OCI-M2 (cell line): ENCODE measurements around the gene ZNF670.
"Not testable (repeated sequence)": the region's sequence is repeated elsewhere in the genome, so short reads cannot be mapped to it uniquely, and the experiment has no call there.

ENCODE experiments used
- DNase-seq: peaks from one replicate; lab custom pipeline; 2025; ENCODE audit not compliant: unreplicated experiment; lab: John Stamatoyannopoulos, UW

ZNF670 gene

GRCh38 chr1:247047702-247048101 is 30.9 kb downstream of the ZNF670 start:
- no peak for DNase-seq

DNA sequence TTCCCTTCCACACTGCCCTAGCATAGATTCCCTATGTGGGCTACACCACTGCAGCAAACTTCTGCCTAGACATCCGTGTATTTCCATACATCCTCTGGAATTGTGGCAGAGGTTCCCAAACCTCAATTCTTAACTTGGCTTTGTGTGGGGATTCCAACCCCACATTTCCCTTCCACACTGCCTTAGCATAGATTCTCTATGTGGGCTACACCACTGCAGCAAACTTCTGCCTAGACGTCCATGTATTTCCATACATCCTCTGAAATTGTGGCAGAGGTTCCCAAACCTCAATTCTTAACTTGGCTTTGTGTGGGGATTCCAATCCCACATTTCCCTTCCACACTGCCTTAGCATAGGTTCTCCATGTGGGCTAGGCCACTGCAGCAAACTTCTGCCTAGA is 31.4 kb downstream of the ZNF670 start:
- no peak for DNase-seq

DNA sequence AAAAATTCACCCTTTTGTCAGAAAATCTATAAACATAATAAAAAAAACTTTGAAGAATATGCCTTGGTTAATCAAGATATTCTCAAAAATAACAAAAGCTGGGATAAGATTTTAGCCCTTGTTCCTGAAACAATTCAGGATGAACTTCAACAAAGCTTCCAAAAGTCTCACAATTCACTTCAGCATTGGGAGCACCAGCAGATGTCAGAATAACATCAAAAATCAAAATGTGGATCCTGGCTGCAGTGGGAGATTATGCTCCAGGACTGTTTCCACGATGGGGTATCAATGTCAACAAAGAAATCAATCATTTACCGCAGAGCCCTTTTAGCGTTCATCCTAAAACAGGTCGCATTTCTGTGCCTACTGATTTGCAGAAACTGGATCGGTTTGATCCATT is 35.2 kb downstream of the ZNF670 start:
- no peak for DNase-seq

GRCh38 chr1:247037511-247038320 is 40.9 kb downstream of the ZNF670 start:
- no peak for DNase-seq

DNA sequence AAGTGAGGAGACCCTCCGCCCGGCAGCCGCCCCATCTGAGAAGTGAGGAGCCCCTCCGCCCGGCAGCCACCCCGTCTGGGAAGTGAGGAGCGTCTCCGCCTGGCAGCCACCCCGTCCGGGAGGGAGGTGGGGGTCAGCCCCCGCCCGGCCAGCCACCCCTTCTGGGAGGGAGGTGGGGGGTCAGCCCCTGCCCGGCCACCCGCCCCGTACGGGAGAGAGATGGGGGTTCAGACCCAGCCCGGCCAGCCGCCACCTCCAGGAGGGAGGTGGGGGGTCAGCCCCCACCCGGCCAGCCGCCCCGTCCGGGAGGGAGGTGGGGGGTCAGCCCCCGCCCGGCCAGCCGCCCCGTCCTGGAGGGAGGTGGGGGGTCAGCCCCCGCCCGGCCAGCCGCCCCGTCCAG is 46.3 kb downstream of the ZNF670 start:
- DNase-seq, result not testable (repeated sequence)
